HEK293 (cell line): ENCODE measurements around the gene PERCC1.

ENCODE experiments used
- CTCF ChIA-PET: fragments of 350-600 bp; formaldehyde crosslinking; extraction: SDS; loops from one replicate; lab custom pipeline; 2021; ENCODE audit warnings: antibody characterized with exemption; lab: Yijun Ruan, JAX
- POLR2A ChIA-PET: fragments of 300-600 bp; formaldehyde crosslinking; extraction: SDS; loops from one replicate; lab custom pipeline; 2020; ENCODE audit warnings: antibody characterized with exemption, inconsistent platforms; lab: Yijun Ruan, JAX
- H3K27ac ChIP-seq: fragments of 200-500 bp; sonication (Bioruptor generic); 2 replicates; pipeline ENCODE4 v1.5.1; 2014; ENCODE audit warnings: low read depth, low read length, control low read depth, inconsistent platforms; ENCODE audit errors: extremely low read depth
- H3K36me3 ChIP-seq, 2 experiments: fragments of 200-500 bp in 1 of 2; sonication (Bioruptor generic) in 1 of 2; 1 replicate in 1 of 2; 2 replicates in 1 of 2; pipeline ENCODE4 v1.5.1; 2014 to 2017; ENCODE audit warnings: inconsistent platforms in 2 of 2, low read length in 2 of 2; ENCODE audit not compliant: control insufficient read depth in 2 of 2, insufficient read depth in 1 of 2
- H3K4me1 ChIP-seq: fragments of 200-500 bp; sonication (Bioruptor generic); 2 replicates; pipeline ENCODE4 v1.5.1; 2014; ENCODE audit warnings: mild to moderate bottlenecking, low read length, inconsistent platforms; ENCODE audit not compliant: control insufficient read depth, insufficient read depth
- H3K4me3 ChIP-seq: 2 replicates; pipeline ENCODE4 v1.5.1; 2011; ENCODE audit warnings: low read depth, mild to moderate bottlenecking, control low read depth, low read length, moderate library complexity
- H3K9me3 ChIP-seq: fragments of 200-500 bp; sonication (Bioruptor generic); 2 replicates; pipeline ENCODE4 v1.5.1; 2014; ENCODE audit warnings: low read depth, low read length, inconsistent platforms; ENCODE audit not compliant: control insufficient read depth, insufficient read depth
- KLF1 ChIP-seq: fragments of 450-650 bp; formaldehyde crosslinking; IDR thresholded peaks from 2 replicates; pipeline ENCODE4 v1.5.1; 2016; ENCODE audit warnings: missing biosample characterization, missing genetic modification characterization
- MEIS1 ChIP-seq: sonication (generic); formaldehyde crosslinking; IDR thresholded peaks from 2 replicates; pipeline ENCODE4 v1.8.1; 2022; ENCODE audit warnings: missing genetic modification reagents, mild to moderate bottlenecking, borderline replicate concordance
- SP7 ChIP-seq: fragments of 450-650 bp; formaldehyde crosslinking; IDR thresholded peaks from 2 replicates; pipeline ENCODE4 v1.5.1; 2016; ENCODE audit warnings: missing biosample characterization, missing genetic modification characterization
- ZBTB8A ChIP-seq: fragments of 450-650 bp; formaldehyde crosslinking; IDR thresholded peaks from 2 replicates; pipeline ENCODE4 v1.5.1; 2016; ENCODE audit warnings: missing biosample characterization, missing genetic modification characterization
- ZFP41 ChIP-seq: fragments of 450-650 bp; formaldehyde crosslinking; IDR thresholded peaks from 2 replicates; pipeline ENCODE4 v1.5.1; 2016; ENCODE audit warnings: missing biosample characterization, missing genetic modification characterization, borderline replicate concordance
- ZNF341 ChIP-seq: fragments of 450-650 bp; formaldehyde crosslinking; IDR thresholded peaks from 2 replicates; pipeline ENCODE4; 2016; ENCODE audit warnings: low read depth, missing biosample characterization, missing genetic modification characterization
- ZNF529 ChIP-seq: fragments of 450-650 bp; formaldehyde crosslinking; IDR thresholded peaks from 2 replicates; pipeline ENCODE4 v1.5.1; 2017; ENCODE audit warnings: missing genetic modification characterization, missing biosample characterization; ENCODE audit not compliant: insufficient replicate concordance
- ZNF623 ChIP-seq: fragments of 450-650 bp; formaldehyde crosslinking; IDR thresholded peaks from 2 replicates; pipeline ENCODE4 v1.5.1; 2016; ENCODE audit warnings: missing biosample characterization, missing genetic modification characterization
- ZNF707 ChIP-seq: fragments of 450-650 bp; formaldehyde crosslinking; IDR thresholded peaks from 2 replicates; pipeline ENCODE4 v1.5.1; 2016; ENCODE audit warnings: missing biosample characterization, missing genetic modification characterization
- TF ChIP-seq, protein P1 (sequence below): fragments of 450-650 bp; formaldehyde crosslinking; IDR thresholded peaks from 2 replicates; pipeline ENCODE4 v1.5.1; 2017; ENCODE audit warnings: missing biosample characterization, missing genetic modification characterization
- TF ChIP-seq, protein P2 (sequence below): fragments of 450-650 bp; formaldehyde crosslinking; IDR thresholded peaks from 2 replicates; pipeline ENCODE4 v1.5.1; 2016; ENCODE audit warnings: missing biosample characterization, missing genetic modification characterization
- TF ChIP-seq, protein P3 (sequence below): sonication (generic); formaldehyde crosslinking; IDR thresholded peaks from 2 replicates; pipeline ENCODE4 v1.8.1; 2022; ENCODE audit warnings: mild to moderate bottlenecking, moderate library complexity, missing genetic modification reagents
- TF ChIP-seq, protein P4 (sequence below): fragments of 450-650 bp; formaldehyde crosslinking; IDR thresholded peaks from 2 replicates; pipeline ENCODE4 v1.5.1; 2016; ENCODE audit warnings: missing biosample characterization, missing genetic modification characterization, borderline replicate concordance
- TF ChIP-seq, protein P5 (sequence below): fragments of 450-650 bp; formaldehyde crosslinking; IDR thresholded peaks from 2 replicates; pipeline ENCODE4 v1.5.1; 2016; ENCODE audit warnings: missing biosample characterization, missing genetic modification characterization
- TF ChIP-seq, protein P6 (sequence below): fragments of 450-650 bp; formaldehyde crosslinking; IDR thresholded peaks from 2 replicates; pipeline ENCODE4 v1.5.1; 2016; ENCODE audit warnings: missing biosample characterization, missing genetic modification characterization, low read depth
- TF ChIP-seq, protein P7 (sequence below): fragments of 450-650 bp; formaldehyde crosslinking; IDR thresholded peaks from 2 replicates; pipeline ENCODE4 v1.5.1; 2016; ENCODE audit warnings: missing biosample characterization, missing genetic modification characterization

The PERCC1 gene

DNA sequence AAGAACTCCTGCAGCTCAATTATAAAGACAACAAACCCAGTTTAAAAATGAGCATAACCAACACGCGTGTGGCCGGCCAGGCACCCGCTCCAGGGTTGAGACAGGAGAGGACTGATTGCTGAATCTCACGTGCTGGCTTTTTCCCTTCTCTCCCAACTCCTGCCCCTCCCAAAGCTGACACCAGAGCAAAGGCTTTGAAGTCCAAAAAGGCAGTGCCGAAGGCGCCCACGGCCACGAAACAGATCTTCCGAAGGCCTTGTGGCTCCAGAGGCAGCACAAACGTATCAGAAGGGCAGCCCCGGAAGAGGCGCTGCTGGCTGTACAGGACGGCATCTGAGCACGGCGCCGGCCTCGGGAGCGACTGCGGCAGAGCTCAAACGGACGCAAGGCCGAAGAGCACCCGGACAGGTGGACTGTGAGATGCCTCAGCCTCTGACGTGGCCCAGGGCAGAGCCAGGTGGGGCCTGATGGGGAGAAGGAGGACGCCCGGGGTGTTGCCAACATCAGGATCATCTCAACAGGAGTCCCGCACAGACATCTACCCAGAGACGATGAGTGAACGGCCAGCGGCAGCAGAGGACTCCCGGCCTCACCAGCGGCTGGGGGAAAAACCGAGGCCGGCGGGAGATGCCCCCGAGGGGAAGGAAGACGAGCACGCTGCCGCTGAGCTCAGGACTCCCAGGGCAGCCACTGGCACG is 33.5 kb downstream of the PERCC1 start:
- ChIA-PET POLR2A (no interaction called here), CTCF (interaction anchor here (1.3 kb wide), 1 partner anchor 100 kb away, joined by 4 read pairs; no protein-coding TSS in a partner anchor)
- Histone ChIP-seq H3K4me3 (no peak overlapping the region), H3K27ac (no peak overlapping the region), H3K9me3 (no peaks in the 10 kb centered on the region), H3K36me3 (peaks cover 0 to 30% of the 10 kb centered on the region in 2 experiments; a peak in 1 of 3 replicates), H3K4me1 (no peaks in the 10 kb centered on the region)
- TF ChIP-seq ZNF707 (no peak), ZBTB8A (no peak), ZFP41 (no peak), KLF1 (no peak), ZNF623 (tag by site-specific recombination) (no peak), SP7 (no peak), ZNF529 (tag by site-specific recombination) (no peak), MEIS1 (CRISPR knock-in tag) (no peak), ZNF341 (tag by site-specific recombination) (no peak)
- TF ChIP-seq, protein P1, sequence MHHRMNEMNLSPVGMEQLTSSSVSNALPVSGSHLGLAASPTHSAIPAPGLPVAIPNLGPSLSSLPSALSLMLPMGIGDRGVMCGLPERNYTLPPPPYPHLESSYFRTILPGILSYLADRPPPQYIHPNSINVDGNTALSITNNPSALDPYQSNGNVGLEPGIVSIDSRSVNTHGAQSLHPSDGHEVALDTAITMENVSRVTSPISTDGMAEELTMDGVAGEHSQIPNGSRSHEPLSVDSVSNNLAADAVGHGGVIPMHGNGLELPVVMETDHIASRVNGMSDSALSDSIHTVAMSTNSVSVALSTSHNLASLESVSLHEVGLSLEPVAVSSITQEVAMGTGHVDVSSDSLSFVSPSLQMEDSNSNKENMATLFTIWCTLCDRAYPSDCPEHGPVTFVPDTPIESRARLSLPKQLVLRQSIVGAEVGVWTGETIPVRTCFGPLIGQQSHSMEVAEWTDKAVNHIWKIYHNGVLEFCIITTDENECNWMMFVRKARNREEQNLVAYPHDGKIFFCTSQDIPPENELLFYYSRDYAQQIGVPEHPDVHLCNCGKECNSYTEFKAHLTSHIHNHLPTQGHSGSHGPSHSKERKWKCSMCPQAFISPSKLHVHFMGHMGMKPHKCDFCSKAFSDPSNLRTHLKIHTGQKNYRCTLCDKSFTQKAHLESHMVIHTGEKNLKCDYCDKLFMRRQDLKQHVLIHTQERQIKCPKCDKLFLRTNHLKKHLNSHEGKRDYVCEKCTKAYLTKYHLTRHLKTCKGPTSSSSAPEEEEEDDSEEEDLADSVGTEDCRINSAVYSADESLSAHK (tag by site-specific recombination), result no peak
- TF ChIP-seq, protein P2, sequence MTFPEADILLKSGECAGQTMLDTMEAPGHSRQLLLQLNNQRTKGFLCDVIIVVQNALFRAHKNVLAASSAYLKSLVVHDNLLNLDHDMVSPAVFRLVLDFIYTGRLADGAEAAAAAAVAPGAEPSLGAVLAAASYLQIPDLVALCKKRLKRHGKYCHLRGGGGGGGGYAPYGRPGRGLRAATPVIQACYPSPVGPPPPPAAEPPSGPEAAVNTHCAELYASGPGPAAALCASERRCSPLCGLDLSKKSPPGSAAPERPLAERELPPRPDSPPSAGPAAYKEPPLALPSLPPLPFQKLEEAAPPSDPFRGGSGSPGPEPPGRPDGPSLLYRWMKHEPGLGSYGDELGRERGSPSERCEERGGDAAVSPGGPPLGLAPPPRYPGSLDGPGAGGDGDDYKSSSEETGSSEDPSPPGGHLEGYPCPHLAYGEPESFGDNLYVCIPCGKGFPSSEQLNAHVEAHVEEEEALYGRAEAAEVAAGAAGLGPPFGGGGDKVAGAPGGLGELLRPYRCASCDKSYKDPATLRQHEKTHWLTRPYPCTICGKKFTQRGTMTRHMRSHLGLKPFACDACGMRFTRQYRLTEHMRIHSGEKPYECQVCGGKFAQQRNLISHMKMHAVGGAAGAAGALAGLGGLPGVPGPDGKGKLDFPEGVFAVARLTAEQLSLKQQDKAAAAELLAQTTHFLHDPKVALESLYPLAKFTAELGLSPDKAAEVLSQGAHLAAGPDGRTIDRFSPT (tag by site-specific recombination), result no peak
- TF ChIP-seq, protein P3, sequence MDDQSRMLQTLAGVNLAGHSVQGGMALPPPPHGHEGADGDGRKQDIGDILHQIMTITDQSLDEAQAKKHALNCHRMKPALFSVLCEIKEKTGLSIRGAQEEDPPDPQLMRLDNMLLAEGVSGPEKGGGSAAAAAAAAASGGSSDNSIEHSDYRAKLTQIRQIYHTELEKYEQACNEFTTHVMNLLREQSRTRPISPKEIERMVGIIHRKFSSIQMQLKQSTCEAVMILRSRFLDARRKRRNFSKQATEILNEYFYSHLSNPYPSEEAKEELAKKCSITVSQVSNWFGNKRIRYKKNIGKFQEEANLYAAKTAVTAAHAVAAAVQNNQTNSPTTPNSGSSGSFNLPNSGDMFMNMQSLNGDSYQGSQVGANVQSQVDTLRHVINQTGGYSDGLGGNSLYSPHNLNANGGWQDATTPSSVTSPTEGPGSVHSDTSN, result no peak
- TF ChIP-seq, protein P4, sequence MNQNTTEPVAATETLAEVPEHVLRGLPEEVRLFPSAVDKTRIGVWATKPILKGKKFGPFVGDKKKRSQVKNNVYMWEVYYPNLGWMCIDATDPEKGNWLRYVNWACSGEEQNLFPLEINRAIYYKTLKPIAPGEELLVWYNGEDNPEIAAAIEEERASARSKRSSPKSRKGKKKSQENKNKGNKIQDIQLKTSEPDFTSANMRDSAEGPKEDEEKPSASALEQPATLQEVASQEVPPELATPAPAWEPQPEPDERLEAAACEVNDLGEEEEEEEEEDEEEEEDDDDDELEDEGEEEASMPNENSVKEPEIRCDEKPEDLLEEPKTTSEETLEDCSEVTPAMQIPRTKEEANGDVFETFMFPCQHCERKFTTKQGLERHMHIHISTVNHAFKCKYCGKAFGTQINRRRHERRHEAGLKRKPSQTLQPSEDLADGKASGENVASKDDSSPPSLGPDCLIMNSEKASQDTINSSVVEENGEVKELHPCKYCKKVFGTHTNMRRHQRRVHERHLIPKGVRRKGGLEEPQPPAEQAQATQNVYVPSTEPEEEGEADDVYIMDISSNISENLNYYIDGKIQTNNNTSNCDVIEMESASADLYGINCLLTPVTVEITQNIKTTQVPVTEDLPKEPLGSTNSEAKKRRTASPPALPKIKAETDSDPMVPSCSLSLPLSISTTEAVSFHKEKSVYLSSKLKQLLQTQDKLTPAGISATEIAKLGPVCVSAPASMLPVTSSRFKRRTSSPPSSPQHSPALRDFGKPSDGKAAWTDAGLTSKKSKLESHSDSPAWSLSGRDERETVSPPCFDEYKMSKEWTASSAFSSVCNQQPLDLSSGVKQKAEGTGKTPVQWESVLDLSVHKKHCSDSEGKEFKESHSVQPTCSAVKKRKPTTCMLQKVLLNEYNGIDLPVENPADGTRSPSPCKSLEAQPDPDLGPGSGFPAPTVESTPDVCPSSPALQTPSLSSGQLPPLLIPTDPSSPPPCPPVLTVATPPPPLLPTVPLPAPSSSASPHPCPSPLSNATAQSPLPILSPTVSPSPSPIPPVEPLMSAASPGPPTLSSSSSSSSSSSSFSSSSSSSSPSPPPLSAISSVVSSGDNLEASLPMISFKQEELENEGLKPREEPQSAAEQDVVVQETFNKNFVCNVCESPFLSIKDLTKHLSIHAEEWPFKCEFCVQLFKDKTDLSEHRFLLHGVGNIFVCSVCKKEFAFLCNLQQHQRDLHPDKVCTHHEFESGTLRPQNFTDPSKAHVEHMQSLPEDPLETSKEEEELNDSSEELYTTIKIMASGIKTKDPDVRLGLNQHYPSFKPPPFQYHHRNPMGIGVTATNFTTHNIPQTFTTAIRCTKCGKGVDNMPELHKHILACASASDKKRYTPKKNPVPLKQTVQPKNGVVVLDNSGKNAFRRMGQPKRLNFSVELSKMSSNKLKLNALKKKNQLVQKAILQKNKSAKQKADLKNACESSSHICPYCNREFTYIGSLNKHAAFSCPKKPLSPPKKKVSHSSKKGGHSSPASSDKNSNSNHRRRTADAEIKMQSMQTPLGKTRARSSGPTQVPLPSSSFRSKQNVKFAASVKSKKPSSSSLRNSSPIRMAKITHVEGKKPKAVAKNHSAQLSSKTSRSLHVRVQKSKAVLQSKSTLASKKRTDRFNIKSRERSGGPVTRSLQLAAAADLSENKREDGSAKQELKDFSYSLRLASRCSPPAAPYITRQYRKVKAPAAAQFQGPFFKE (tag by site-specific recombination), result no peak
- TF ChIP-seq, protein P5, sequence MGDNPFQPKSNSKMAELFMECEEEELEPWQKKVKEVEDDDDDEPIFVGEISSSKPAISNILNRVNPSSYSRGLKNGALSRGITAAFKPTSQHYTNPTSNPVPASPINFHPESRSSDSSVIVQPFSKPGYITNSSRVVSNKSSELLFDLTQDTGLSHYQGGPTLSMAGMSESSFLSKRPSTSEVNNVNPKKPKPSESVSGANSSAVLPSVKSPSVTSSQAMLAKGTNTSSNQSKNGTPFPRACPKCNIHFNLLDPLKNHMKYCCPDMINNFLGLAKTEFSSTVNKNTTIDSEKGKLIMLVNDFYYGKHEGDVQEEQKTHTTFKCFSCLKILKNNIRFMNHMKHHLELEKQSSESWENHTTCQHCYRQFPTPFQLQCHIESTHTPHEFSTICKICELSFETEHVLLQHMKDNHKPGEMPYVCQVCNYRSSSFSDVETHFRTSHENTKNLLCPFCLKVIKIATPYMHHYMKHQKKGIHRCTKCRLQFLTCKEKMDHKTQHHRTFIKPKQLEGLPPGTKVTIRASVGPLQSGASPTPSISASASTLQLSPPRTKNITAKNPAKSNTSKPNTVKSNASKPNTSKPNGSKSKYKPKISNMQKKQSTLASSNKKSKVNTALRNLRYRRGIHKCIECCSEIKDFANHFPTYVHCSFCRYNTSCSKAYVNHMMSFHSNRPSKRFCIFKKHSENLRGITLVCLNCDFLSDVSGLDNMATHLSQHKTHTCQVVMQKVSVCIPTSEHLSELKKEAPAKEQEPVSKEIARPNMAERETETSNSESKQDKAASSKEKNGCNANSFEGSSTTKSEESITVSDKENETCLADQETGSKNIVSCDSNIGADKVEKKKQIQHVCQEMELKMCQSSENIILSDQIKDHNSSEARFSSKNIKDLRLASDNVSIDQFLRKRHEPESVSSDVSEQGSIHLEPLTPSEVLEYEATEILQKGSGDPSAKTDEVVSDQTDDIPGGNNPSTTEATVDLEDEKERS (tag by site-specific recombination), result no peak
- TF ChIP-seq, protein P6, sequence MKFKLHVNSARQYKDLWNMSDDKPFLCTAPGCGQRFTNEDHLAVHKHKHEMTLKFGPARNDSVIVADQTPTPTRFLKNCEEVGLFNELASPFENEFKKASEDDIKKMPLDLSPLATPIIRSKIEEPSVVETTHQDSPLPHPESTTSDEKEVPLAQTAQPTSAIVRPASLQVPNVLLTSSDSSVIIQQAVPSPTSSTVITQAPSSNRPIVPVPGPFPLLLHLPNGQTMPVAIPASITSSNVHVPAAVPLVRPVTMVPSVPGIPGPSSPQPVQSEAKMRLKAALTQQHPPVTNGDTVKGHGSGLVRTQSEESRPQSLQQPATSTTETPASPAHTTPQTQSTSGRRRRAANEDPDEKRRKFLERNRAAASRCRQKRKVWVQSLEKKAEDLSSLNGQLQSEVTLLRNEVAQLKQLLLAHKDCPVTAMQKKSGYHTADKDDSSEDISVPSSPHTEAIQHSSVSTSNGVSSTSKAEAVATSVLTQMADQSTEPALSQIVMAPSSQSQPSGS (tag by site-specific recombination), result no peak
- TF ChIP-seq, protein P7, sequence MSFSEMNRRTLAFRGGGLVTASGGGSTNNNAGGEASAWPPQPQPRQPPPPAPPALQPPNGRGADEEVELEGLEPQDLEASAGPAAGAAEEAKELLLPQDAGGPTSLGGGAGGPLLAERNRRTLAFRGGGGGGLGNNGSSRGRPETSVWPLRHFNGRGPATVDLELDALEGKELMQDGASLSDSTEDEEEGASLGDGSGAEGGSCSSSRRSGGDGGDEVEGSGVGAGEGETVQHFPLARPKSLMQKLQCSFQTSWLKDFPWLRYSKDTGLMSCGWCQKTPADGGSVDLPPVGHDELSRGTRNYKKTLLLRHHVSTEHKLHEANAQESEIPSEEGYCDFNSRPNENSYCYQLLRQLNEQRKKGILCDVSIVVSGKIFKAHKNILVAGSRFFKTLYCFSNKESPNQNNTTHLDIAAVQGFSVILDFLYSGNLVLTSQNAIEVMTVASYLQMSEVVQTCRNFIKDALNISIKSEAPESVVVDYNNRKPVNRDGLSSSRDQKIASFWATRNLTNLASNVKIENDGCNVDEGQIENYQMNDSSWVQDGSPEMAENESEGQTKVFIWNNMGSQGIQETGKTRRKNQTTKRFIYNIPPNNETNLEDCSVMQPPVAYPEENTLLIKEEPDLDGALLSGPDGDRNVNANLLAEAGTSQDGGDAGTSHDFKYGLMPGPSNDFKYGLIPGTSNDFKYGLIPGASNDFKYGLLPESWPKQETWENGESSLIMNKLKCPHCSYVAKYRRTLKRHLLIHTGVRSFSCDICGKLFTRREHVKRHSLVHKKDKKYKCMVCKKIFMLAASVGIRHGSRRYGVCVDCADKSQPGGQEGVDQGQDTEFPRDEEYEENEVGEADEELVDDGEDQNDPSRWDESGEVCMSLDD (tag by site-specific recombination), result no peak
